H4 (cell line): ENCODE results near the gene CYB5D1. TPM values are rescaled to one million over a fixed set of nuclear protein-coding genes. Genes with fewer than 3 reads are reported as not detected.

ENCODE experiments used
- DNase-seq: peaks from one replicate; pipeline ENCODE4 v3.0.0-alpha.2; 2015; ENCODE audit warnings: low spot score
- total RNA-seq: library from RNA; depleted of rRNA; stranded (reverse); fragments of >200 nt; shearing (Covaris generic); gene quantifications from 2 replicates; pipeline ENCODE4 v1.2.3, GENCODE V29; 2014

CYB5D1 gene
- total RNA-seq, 1 experiment from 2014 or later = 7.5 TPM

- DNase-seq = peak; percentile 85
Measured at GRCh38 chr17:7833795-7834541, 23.8 kb upstream of the CYB5D1 start, which contains the start of gene KDM6B. KDM6B (plus strand) TSS chr17:7834217; CDS start chr17:7845555, 11,338 bp downstream.

GRCh38 chr17:7834542-7834956 lies 23.3 kb upstream of the CYB5D1 start:
- no peak for DNase-seq

GRCh38 chr17:7834957-7835813 lies 22.6 kb upstream of the CYB5D1 start:
- DNase-seq = peak; percentile 95

- DNase-seq = peak; percentile 60
Measured at GRCh38 chr17:7835814-7836595, 21.8 kb upstream of the CYB5D1 start.

GRCh38 chr17:7836596-7837407 lies 21.0 kb upstream of the CYB5D1 start:
- peak; percentile 95 for DNase-seq

GRCh38 chr17:7837408-7838088 lies 20.3 kb upstream of the CYB5D1 start:
- no peak for DNase-seq

GRCh38 chr17:7838090-7839075 lies 19.4 kb upstream of the CYB5D1 start:
- peak; percentile 51 for DNase-seq

- no peak for DNase-seq
Measured at GRCh38 chr17:7839190-7839875, 18.5 kb upstream of the CYB5D1 start.

GRCh38 chr17:7839876-7840261 lies 17.9 kb upstream of the CYB5D1 start:
- DNase-seq = no peak

- DNase-seq = no peak
Measured at GRCh38 chr17:7840441-7840840, 17.4 kb upstream of the CYB5D1 start.

- no peak for DNase-seq
Measured at GRCh38 chr17:7840875-7841274, 16.9 kb upstream of the CYB5D1 start.

- DNase-seq = peak; percentile 65
Measured at GRCh38 chr17:7841396-7841914, 16.3 kb upstream of the CYB5D1 start.

GRCh38 chr17:7841915-7842379 lies 15.9 kb upstream of the CYB5D1 start:
- peak; percentile 62 for DNase-seq

GRCh38 chr17:7842380-7843256 lies 15.2 kb upstream of the CYB5D1 start:
- peak; percentile 48 for DNase-seq

GRCh38 chr17:7843257-7843535 lies 14.6 kb upstream of the CYB5D1 start:
- DNase-seq = no peak

GRCh38 chr17:7843536-7844291 lies 14.1 kb upstream of the CYB5D1 start:
- DNase-seq = peak; percentile 66
